Measurements from ENCODE around the gene EBF3.

The EBF3 gene

DNA sequence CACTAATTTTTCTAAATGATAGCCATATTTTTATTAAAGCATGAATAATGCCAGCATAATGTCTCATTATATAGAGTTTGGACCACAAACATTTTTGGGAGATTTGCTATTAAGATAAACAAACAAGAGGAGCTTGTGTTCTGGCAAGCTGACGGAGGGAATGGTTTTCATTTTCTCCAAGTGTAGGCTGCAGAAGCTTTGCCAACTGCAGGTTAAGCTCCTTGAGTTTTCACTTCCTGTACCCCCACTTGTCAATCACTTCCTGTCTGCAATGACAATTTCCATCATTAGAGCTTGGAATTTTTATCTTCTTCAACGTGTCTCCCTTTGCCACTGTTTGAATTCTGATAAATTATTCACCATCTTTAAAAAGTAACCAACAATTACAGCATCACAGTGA is 13.4 kb downstream of the EBF3 start:
- Mint-ChIP-seq H3K27me3 (peaks cover 41% of the 10 kb centered on the region), H3K4me1 (ENCODE audit: low read depth) (no peaks in the 10 kb centered on the region), H3K4me3 (no peak overlapping the region), H3K9me3 (no peaks in the 10 kb centered on the region), H3K36me3 (ENCODE audit: low read depth) (no peaks in the 10 kb centered on the region), H3K27ac (no peak overlapping the region)
- intact Hi-C loops (cut with micrococcal nuclease) = no loop called here

DNA sequence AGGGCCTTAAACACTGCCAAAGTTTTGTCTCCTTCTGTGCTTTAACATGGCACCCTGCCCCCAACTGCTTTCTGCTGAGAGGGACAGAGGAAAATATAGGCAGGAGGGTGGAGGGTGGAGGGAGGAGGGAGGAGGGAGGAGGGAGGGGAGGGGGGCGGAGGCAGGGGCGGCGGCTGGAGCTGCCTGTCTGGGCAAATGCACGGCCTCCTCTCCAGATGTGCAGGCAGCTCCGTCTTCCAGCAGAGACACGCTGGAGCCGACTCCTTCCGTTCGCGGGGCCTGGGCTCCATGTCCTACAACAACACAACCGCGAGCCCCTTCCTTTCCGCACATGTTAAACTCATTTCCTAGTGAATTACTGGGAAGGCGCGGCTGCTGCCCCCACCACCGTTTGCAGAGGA is 14.2 kb downstream of the EBF3 start:
- no peak overlapping the region for H3K27ac Mint-ChIP-seq
- H3K9me3 Mint-ChIP-seq = no peaks in the 10 kb centered on the region
- peaks cover 38% of the 10 kb centered on the region for H3K27me3 Mint-ChIP-seq
- intact Hi-C loops (cut with micrococcal nuclease) = no loop called here
- H3K4me3 Mint-ChIP-seq = no peak overlapping the region
- H3K36me3 Mint-ChIP-seq (ENCODE audit: low read depth) = no peaks in the 10 kb centered on the region
- H3K4me1 Mint-ChIP-seq (ENCODE audit: low read depth) = no peaks in the 10 kb centered on the region

DNA sequence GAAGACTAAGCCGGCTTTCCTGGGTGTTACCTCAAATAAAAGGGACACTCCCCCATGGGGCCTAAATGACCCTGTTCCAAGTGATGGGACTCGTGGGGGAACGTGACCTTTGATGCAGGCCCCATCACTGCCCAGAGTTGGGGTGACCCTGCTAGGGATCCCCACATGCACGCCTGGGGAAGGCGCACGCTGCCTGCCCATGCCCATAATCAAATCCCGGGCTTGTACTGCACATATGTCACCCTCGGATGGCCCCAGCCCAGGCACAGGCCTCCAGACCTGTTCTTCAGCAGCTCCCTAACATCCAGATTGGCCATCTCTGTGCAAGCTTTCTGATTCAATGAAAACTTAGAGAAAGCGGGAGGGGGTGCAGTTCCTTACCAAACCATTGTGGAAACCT is 14.7 kb downstream of the EBF3 start:
- Mint-ChIP-seq H3K4me3 (no peak overlapping the region), H3K27ac (no peak overlapping the region), H3K4me1 (ENCODE audit: low read depth) (no peaks in the 10 kb centered on the region), H3K9me3 (no peaks in the 10 kb centered on the region), H3K36me3 (ENCODE audit: low read depth) (no peaks in the 10 kb centered on the region), H3K27me3 (peaks cover 37% of the 10 kb centered on the region)
- intact Hi-C loops (cut with micrococcal nuclease) = no loop called here

DNA sequence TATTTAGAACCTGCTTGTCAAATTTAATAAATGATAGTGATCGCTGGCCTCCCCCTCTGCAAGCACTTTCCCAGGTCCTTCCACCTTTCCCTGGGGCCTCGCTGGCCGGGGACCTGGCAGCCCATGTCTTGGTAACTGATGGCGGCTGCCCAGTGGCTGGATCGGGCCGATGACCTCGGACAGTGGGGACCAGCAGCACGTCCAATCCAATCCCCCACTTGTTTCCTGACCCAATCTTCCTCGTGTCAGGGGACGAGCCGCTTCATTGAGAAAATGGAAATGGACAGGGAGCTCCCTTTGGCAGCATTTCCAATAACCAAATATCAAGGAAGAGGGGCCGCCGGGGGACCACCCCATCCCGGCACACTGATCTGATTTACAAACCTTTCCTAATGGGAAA is 17.2 kb downstream of the EBF3 start:
- Mint-ChIP-seq H3K36me3 (ENCODE audit: low read depth) (no peaks in the 10 kb centered on the region), H3K27me3 (peaks cover 25% of the 10 kb centered on the region)
- intact Hi-C loops (cut with micrococcal nuclease) = no loop called here

DNA sequence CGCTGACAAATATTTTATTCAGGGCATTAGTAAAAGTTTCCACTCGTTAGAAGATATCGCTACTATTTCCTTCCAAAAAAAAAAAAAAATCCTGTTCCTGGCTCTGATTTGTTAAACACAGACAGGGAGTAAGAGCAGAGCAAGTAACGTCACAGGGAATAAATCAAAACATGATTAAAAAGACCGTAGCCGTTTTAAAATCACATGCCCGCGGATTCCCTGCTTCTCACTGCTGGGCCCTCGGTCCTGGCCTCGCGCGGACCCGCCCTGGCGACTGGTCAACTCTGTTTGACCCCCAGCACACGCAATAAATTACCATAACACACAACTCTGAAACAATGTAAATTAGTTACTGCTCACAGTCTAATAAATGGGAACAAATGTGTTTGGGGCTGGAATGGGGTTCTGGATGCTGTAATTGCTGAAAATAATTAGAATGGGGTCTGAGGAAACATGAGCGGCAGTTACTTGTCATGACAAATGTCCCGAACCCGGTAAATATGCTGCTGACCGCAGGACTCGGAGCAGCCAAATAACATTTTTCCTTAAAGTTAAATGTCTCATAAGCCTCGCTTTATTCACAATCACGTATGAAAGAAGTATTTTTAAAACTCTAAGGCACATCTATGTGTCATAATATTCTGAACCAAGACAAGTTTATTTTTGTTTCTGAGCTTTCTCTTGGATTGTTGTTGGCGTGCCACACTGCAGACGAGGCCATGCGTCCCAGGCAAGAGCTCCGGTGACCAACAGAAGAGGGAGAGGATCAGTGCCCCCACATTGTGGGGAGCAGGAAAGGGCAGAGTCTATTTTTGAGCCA is 17.9 kb downstream of the EBF3 start:
- H3K4me3 Mint-ChIP-seq = no peak overlapping the region
- H3K36me3 Mint-ChIP-seq (ENCODE audit: low read depth) = no peaks in the 10 kb centered on the region
- no peaks in the 10 kb centered on the region for H3K9me3 Mint-ChIP-seq
- H3K27me3 Mint-ChIP-seq = peaks cover 20% of the 10 kb centered on the region
- no peak overlapping the region for H3K27ac Mint-ChIP-seq
- intact Hi-C loops (cut with micrococcal nuclease) = no loop called here
- no peaks in the 10 kb centered on the region for H3K4me1 Mint-ChIP-seq (ENCODE audit: low read depth)

More for the DNA sequence above, 17.2 kb downstream of the EBF3 start:
- Mint-ChIP-seq H3K4me1 (ENCODE audit: low read depth) (no peaks in the 10 kb centered on the region), H3K4me3 (no peak overlapping the region), H3K9me3 (no peaks in the 10 kb centered on the region), H3K27ac (no peak overlapping the region)

DNA sequence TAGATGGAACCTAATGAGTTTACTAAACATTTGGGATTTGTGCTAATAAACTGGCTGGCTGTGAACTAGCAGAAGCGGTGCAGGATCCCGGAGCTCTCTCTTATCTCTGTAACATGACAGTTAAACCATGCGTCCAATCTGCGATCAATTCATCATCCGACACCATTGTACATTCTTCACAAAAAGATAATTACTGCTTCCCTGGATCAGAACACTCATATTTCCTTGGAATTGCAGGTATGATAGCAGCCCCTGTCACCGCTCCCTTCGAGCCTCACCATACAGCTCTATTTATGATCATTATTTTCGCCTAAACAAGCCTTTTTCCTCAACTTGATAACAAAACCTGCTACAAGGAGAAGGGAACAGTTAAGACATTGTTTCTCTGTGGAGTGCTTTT is 18.5 kb downstream of the EBF3 start:
- no peaks in the 10 kb centered on the region for H3K36me3 Mint-ChIP-seq (ENCODE audit: low read depth)
- intact Hi-C loops (cut with micrococcal nuclease) = no loop called here

DNA sequence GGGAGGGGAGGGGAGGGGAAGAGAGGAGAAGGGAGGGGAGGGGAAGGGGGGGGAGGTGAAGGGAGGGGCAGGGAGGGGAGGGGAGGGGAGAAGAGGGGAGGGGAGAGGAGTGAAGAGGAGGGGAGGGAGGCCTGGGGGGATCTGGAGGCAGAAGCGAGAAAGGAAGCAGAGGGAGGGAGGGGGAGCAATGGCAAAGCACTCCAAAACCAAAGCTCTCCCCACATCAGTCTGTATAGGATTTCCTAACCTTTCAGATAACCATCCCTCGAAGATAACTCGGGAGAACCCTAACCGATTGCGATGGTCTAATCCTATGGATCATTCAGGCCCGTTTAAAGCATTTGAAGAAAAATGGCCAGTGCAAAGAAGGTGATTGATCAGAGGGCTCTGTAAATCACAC is 19.0 kb downstream of the EBF3 start:
- H3K4me1 Mint-ChIP-seq (ENCODE audit: low read depth) = no peaks in the 10 kb centered on the region
- no peak overlapping the region for H3K27ac Mint-ChIP-seq
- H3K36me3 Mint-ChIP-seq (ENCODE audit: low read depth) = no peaks in the 10 kb centered on the region
- H3K27me3 Mint-ChIP-seq = peaks cover 16% of the 10 kb centered on the region
- H3K4me3 Mint-ChIP-seq = no peak overlapping the region
- intact Hi-C loops (cut with micrococcal nuclease) = no loop called here
- H3K9me3 Mint-ChIP-seq = no peaks in the 10 kb centered on the region

More for the DNA sequence above, 18.5 kb downstream of the EBF3 start:
- H3K4me1 Mint-ChIP-seq (ENCODE audit: low read depth) = no peaks in the 10 kb centered on the region
- H3K4me3 Mint-ChIP-seq = no peak overlapping the region
- H3K9me3 Mint-ChIP-seq = no peaks in the 10 kb centered on the region
- peaks cover 20% of the 10 kb centered on the region for H3K27me3 Mint-ChIP-seq
- no peak overlapping the region for H3K27ac Mint-ChIP-seq

DNA sequence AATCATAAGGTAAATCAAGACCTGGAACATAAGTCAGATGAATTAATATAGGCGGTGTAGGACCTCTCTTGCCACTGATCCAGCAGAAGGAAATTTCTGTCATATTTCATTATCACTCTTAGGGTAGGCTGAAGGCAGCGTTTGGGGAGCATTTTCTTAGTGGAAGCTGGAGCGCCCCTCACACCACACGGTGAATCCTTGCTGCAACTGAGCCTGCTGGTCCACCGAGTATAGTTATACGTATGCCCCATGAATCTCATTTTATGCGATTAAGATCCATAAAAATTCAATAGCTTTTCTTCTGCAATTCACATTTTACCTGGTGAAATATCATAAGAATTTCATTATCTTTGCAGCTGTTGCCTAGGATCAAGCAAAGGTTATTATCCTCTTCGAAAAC is 19.6 kb downstream of the EBF3 start:
- H3K27me3 Mint-ChIP-seq = peaks cover 13% of the 10 kb centered on the region
- H3K36me3 Mint-ChIP-seq (ENCODE audit: low read depth) = no peaks in the 10 kb centered on the region
- no peak overlapping the region for H3K27ac Mint-ChIP-seq
- H3K4me3 Mint-ChIP-seq = no peak overlapping the region
- H3K4me1 Mint-ChIP-seq (ENCODE audit: low read depth) = no peaks in the 10 kb centered on the region
- no peaks in the 10 kb centered on the region for H3K9me3 Mint-ChIP-seq
- intact Hi-C loops (cut with micrococcal nuclease) = no loop called here

DNA sequence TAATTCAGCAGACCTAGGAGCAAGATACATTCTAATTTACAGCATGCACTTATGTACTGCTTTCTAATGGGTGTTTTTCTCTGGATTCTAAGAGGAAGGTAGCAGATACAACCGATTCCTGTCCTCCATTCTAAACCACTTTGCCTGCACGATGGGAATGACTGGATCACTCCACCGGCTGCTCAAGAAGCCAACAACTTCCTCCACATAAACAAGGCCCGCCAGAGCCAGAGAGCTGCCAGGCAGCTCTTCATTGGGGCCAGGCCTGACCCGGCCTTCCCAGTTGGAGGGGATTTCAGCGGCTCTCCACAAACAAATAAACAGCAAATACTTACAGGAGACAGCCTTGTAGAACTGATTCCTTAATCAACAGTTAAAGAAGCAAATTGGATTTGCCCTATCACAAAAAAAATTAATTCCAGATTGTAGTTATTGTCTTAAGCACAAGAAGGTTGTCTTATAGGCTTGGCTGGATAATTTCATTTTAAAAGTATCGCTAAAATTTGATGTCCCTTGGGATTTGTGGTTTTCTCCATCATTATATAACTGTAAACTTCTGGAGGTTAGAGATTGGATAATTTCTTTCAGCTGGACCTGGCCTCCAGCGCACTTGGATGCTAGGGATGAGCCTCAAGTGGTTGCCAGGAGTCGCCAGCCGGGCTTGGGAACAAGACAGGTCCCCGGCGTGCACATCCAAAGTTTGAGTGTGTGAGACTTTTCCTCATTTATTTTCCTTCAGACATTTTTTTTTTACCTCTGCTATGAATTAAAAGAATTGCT is 20.9 kb downstream of the EBF3 start:
- Mint-ChIP-seq H3K4me1 (ENCODE audit: low read depth) (no peaks in the 10 kb centered on the region), H3K27me3 (peaks cover 3% of the 10 kb centered on the region), H3K36me3 (ENCODE audit: low read depth) (no peaks in the 10 kb centered on the region), H3K4me3 (no peak overlapping the region), H3K27ac (no peak overlapping the region), H3K9me3 (no peaks in the 10 kb centered on the region)
- intact Hi-C loops (cut with micrococcal nuclease) = no loop called here

DNA sequence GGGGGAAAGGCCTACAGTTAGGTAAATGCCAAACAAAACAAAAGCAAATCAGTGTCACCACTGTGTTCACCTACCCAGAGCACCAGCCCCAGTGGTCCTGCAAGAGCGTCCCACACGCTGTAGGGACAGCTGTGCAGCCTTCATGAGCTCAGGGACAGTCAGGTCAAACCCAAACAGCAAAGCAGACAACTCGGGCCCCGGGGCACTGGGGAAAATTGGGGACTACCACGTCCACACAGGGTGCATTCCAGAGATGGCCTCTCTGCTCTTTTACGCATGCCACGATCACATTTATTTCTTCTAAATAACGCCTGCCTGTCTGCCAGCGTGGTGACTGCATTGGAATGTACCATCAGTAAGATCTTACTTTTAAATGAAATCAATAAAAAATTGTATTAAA is 21.7 kb downstream of the EBF3 start:
- intact Hi-C loops (cut with micrococcal nuclease) = no loop called here
- no peaks in the 10 kb centered on the region for H3K9me3 Mint-ChIP-seq
- H3K27me3 Mint-ChIP-seq = peaks cover 3% of the 10 kb centered on the region
- no peaks in the 10 kb centered on the region for H3K36me3 Mint-ChIP-seq (ENCODE audit: low read depth)
- no peak overlapping the region for H3K27ac Mint-ChIP-seq
- H3K4me3 Mint-ChIP-seq = no peak overlapping the region
- no peaks in the 10 kb centered on the region for H3K4me1 Mint-ChIP-seq (ENCODE audit: low read depth)

DNA sequence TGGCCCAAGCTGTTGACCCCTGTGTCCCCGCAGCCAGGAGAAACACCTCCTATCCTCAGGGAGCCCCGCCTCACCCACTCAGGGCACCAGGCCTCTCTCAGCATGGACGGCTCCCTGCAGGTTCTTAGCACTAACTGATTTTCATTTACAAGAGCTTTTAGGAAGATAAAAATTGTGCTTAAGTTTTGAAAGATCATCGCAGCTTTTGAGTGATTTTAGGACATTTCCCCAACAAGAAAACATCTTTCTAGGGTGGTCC is 22.1 kb downstream of the EBF3 start:
- no peaks in the 10 kb centered on the region for H3K36me3 Mint-ChIP-seq (ENCODE audit: low read depth)
- no peaks in the 10 kb centered on the region for H3K9me3 Mint-ChIP-seq
- intact Hi-C loops (cut with micrococcal nuclease) = no loop called here
- peaks cover 3% of the 10 kb centered on the region for H3K27me3 Mint-ChIP-seq
- no peak overlapping the region for H3K27ac Mint-ChIP-seq
- H3K4me3 Mint-ChIP-seq = no peak overlapping the region
- H3K4me1 Mint-ChIP-seq (ENCODE audit: low read depth) = no peaks in the 10 kb centered on the region

DNA sequence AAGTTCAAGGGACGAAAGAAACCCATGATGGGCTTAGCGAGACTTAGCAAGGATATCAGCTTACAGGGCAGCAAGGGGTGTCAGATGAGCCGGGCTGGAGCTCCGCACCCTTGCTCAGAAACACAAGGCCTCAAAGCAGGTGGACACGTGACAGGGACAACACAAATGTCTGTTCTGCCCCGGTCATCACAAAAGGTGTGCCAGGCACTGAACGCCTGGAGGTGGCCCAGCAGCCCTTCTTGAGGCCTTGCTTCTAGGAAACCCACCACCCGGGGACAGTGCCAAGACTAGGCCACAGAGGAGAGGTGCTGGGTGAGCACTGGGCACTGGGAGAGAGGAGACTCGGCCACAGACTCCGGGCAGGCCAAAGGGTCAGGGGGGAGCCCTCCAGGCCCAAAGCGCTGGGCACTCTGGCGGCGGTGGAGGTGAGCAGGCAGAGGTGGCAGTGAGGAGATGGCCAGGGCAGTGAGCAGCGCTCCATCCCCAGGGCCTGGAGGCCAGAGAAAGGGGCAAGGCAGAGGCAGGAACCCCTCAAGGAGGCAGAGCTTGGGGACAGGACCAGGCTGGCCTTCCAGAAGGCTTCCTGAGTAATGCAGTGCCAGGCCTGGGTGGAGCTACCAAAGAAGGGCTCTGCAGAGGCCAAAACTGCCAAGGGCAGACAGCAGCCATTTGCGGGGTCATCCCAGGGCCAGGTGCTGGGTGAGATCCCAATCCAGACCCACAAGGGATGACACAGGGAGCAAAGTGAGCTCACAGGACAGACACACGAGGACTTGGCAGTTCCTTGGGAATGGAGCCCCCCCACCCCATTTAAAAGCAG is 22.7 kb downstream of the EBF3 start:
- Mint-ChIP-seq H3K4me1 (ENCODE audit: low read depth) (no peaks in the 10 kb centered on the region), H3K36me3 (ENCODE audit: low read depth) (no peaks in the 10 kb centered on the region), H3K4me3 (no peak overlapping the region), H3K9me3 (no peaks in the 10 kb centered on the region), H3K27ac (no peak overlapping the region), H3K27me3 (peaks cover 3% of the 10 kb centered on the region)
- intact Hi-C loops (cut with micrococcal nuclease) = no loop called here

DNA sequence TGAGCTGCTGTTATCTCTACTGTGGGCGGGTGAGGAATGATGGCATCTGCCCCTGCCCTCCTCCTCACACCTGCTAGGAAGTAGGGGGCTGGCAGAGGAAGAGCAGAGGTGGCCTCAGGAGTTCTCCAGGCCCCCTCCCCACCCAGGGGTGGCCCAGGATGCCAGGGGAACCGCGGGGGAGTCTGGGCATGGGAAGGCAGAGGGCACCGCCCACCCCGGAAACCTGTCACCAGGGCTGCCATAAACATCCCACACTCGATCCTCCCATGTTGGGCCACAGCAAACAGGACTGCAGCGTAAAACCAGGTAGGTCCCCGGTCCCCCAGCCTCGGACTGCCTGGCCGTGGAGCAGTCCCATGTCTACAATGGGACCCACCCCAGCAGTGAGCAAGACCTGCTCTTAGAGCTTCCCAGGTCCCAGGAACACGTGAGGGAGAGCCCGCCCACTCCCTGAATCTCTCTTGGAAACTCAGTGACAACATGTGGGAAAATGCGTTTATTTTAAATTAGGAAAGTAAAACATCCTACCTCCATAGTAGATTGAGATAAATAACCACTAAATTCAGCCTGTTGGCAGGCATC is 23.4 kb downstream of the EBF3 start:
- Mint-ChIP-seq H3K4me1 (ENCODE audit: low read depth) (no peaks in the 10 kb centered on the region), H3K9me3 (no peaks in the 10 kb centered on the region), H3K36me3 (ENCODE audit: low read depth) (no peaks in the 10 kb centered on the region), H3K4me3 (no peak overlapping the region), H3K27me3 (peaks cover 3% of the 10 kb centered on the region), H3K27ac (no peak overlapping the region)
- intact Hi-C loops (cut with micrococcal nuclease) = no loop called here

All from dendritic cell treated with granulocyte-macrophage colony-stimulating factor and Interleukin-4, amounts not matched to agents 40 ng/mL and 50 ng/mL, for 4 days (primary cell).